Right renal cortex interstitium (tissue), 3 donors: Measurements from ENCODE around the gene CEP170B. TPM values are rescaled to one million over a fixed set of nuclear protein-coding genes. Genes with fewer than 3 reads are reported as not detected.
"Not testable (repeated sequence)": the region's sequence is repeated elsewhere in the genome, so short reads cannot be mapped to it uniquely, and the experiment has no call there.

Experiments
- DNase-seq, 3 donors: peaks; one replicate each; pipeline ENCODE4 v3.0.0-alpha.2; 2013; ENCODE audit warnings: low read depth in 3 of 3, low spot score in 2 of 3
- polyA plus RNA-seq, 3 donors: library from polyadenylated mRNA; unstranded; fragments of 120-200 nt; gene quantifications; one replicate each; pipeline ENCODE4 v1.2.1, GENCODE V29; 2013; ENCODE audit not compliant: insufficient read length in 3 of 3

Gene CEP170B
- polyA plus RNA-seq, 3 donors = 8.1 to 9.8 (median 9.5) TPM

- DNase-seq = no peak
Measured at GRCh38 chr14:104843442-104844305, 21.4 kb upstream of the CEP170B start.

- DNase-seq = no peak
Measured at GRCh38 chr14:104844306-104845032, 20.6 kb upstream of the CEP170B start.

- DNase-seq = no peak
Measured at GRCh38 chr14:104845033-104845666, 19.9 kb upstream of the CEP170B start.

GRCh38 chr14:104845834-104846441, 19.1 kb upstream of the CEP170B start:
- DNase-seq = no peak

GRCh38 chr14:104852280-104852663, 12.8 kb upstream of the CEP170B start:
- no peak for DNase-seq

GRCh38 chr14:104855532-104856090, 9.5 kb upstream of the CEP170B start:
- DNase-seq = no peak

GRCh38 chr14:104856157-104856868, 8.8 kb upstream of the CEP170B start:
- DNase-seq = no peak

GRCh38 chr14:104856869-104857860, 7.9 kb upstream of the CEP170B start:
- DNase-seq = no peak

- not testable (repeated sequence) for DNase-seq
Measured at GRCh38 chr14:104857931-104858330, 7.1 kb upstream of the CEP170B start.

- no peak for DNase-seq
Measured at GRCh38 chr14:104858811-104859426, 6.1 kb upstream of the CEP170B start.

- DNase-seq = no peak
Measured at GRCh38 chr14:104859900-104860299, 5.2 kb upstream of the CEP170B start.

GRCh38 chr14:104860414-104860813, 4.7 kb upstream of the CEP170B start:
- DNase-seq = no peak

- no peak for DNase-seq
Measured at GRCh38 chr14:104863131-104863862, 1.8 kb upstream of the CEP170B start.

- DNase-seq = no peak
Measured at GRCh38 chr14:104863923-104864266, 1.2 kb upstream of the CEP170B start.

GRCh38 chr14:104864267-104865080, 594 bp upstream of the CEP170B start:
- no peak for DNase-seq

- no peak for DNase-seq
Measured at GRCh38 chr14:104865631-104866441, 768 bp downstream of the CEP170B start.
